OCI-LY1 (cell line): ENCODE results near the gene ZNF546.

Experiments
- H2AFZ ChIP-seq: fragments of 200-600 bp; sonication (generic), shearing (Covaris generic); 2 replicates; pipeline ENCODE4 v1.6.0; 2014; ENCODE audit warnings: antibody characterized with exemption, mild to moderate bottlenecking, low read length
- H3F3A ChIP-seq: fragments of 200-600 bp; sonication (generic), shearing (Covaris generic); 2 replicates; pipeline ENCODE4 v1.6.0; 2014; ENCODE audit warnings: mild to moderate bottlenecking, antibody characterized with exemption, low read length, moderate library complexity; ENCODE audit not compliant: insufficient read depth
- H3K27ac ChIP-seq: fragments of 200-600 bp; sonication (generic); 2 replicates; pipeline ENCODE4 v1.5.1; 2014; ENCODE audit warnings: low read length, mixed run types, mild to moderate bottlenecking, low read depth; ENCODE audit not compliant: poor library complexity, severe bottlenecking
- H3K27me3 ChIP-seq: fragments of 200-600 bp; sonication (generic); 2 replicates; pipeline ENCODE4 v1.6.0; 2014; ENCODE audit warnings: antibody characterized with exemption, mild to moderate bottlenecking, low read length, moderate library complexity; ENCODE audit not compliant: insufficient read depth
- H3K36me3 ChIP-seq: fragments of 200-600 bp; sonication (generic); 2 replicates; pipeline ENCODE4 v1.6.1; 2014; ENCODE audit warnings: mild to moderate bottlenecking, antibody characterized with exemption, low read length, moderate library complexity, mixed read lengths; ENCODE audit not compliant: insufficient read depth
- H3K4me1 ChIP-seq: fragments of 200-600 bp; sonication (generic); 2 replicates; pipeline ENCODE4 v1.5.1; 2014; ENCODE audit warnings: mild to moderate bottlenecking, low read length, moderate library complexity; ENCODE audit not compliant: insufficient read depth, severe bottlenecking
- H3K4me2 ChIP-seq: fragments of 200-600 bp; sonication (generic), shearing (Covaris generic); 2 replicates; pipeline ENCODE4 v1.6.1; 2014; ENCODE audit warnings: low read length
- H3K4me3 ChIP-seq: fragments of 200-600 bp; sonication (generic); 2 replicates; pipeline ENCODE4 v1.5.1; 2014; ENCODE audit warnings: low read length, low read depth, mild to moderate bottlenecking, mixed read lengths; ENCODE audit not compliant: poor library complexity, severe bottlenecking
- H3K79me2 ChIP-seq: fragments of 200-600 bp; shearing (Covaris generic); 2 replicates; pipeline ENCODE4 v1.6.1; 2016; ENCODE audit warnings: mixed run types, low read length, mixed read lengths; ENCODE audit not compliant: insufficient read depth
- H3K9ac ChIP-seq: fragments of 200-600 bp; sonication (generic), shearing (Covaris generic); 2 replicates; pipeline ENCODE4 v1.6.1; 2014; ENCODE audit warnings: mild to moderate bottlenecking, low read length, mixed read lengths
- H3K9me2 ChIP-seq: fragments of 200-600 bp; sonication (generic), shearing (Covaris generic); 2 replicates; pipeline ENCODE4 v1.6.1; 2014; ENCODE audit warnings: low read depth, mild to moderate bottlenecking, low read length, mixed read lengths
- H3K9me3 ChIP-seq: fragments of 200-600 bp; shearing (Covaris generic); 2 replicates; pipeline ENCODE4 v1.6.1; 2014; ENCODE audit warnings: low read length, mixed read lengths
- H4K20me1 ChIP-seq: fragments of 200-600 bp; sonication (generic), shearing (Covaris generic); 2 replicates; pipeline ENCODE4 v1.6.0; 2016; ENCODE audit warnings: mild to moderate bottlenecking, low read length; ENCODE audit not compliant: insufficient read depth
- EZH2 ChIP-seq: fragments of 200-600 bp; sonication (generic), shearing (Covaris generic); IDR thresholded peaks from 2 replicates; pipeline ENCODE4 v1.8.0; 2017; ENCODE audit warnings: borderline replicate concordance, mixed run types, mild to moderate bottlenecking, antibody characterized with exemption, low read length, moderate library complexity, mixed read lengths
- TF ChIP-seq, protein P1 (sequence below): fragments of 200-600 bp; sonication (generic), shearing (Covaris generic); IDR thresholded peaks from 2 replicates; pipeline ENCODE4 v1.5.1; 2017; ENCODE audit warnings: mild to moderate bottlenecking, antibody characterized with exemption, low read length, moderate library complexity, mixed read lengths

The ZNF546 gene

DNA sequence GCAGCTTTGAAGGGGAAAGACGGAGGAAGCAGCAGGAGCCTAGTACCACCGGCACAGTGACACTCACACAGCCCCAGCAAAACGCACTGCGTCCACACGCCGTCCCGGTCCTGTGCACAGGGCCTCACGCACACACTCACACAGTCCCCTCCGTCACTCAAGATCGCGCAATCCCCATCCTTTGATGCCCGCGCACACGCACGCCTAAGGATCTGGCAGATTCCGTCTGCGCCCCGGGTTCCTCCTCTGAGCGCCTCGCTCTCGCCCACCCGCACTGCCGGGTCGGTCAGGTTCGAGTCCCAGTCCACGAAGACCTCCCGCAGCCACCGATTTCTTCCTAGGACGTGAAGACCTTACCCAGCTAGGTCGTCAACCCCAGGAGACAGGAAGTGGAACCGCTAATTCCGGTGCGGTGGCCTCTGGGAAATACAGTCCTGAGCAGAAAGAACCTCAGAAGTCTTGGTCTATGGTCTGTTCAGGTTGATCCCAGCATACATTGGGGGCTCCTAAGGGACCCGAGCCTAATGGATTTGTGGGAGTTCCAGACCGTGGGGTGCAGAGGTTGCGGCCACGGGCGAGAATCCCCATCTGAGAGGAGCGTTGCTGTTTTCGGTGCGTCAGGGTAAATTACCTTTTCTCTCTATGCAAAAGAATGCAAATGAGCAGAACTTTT is 59.1 kb downstream of the ZNF546 start, which contains the start of gene ZNF780B:
Gene ZNF780B, minus strand, starts transcription at position 400 of the 673 bp plus-strand sequence. CDS start 5,899 bp downstream, outside the sequence.
- H3K27ac ChIP-seq: peak within 1 kb of the TSS; percentile 61
- no peaks in the 10 kb centered on the region for H3K27me3 ChIP-seq
- peak within 1 kb of the TSS; percentile 80 for H3K9ac ChIP-seq
- peaks cover 19% of the 10 kb centered on the region for H3K4me1 ChIP-seq
- peak within 1 kb of the TSS; percentile 87 for H3K4me3 ChIP-seq
- H3K9me3 ChIP-seq: peaks cover 23% of the 10 kb centered on the region
- no peaks in the 10 kb centered on the region for H3F3A ChIP-seq
- peak within 1 kb of the TSS; percentile 33 for H2AFZ ChIP-seq
- no peaks in the 10 kb centered on the region for H4K20me1 ChIP-seq
- no peaks in the 10 kb centered on the region for H3K9me2 ChIP-seq
- TF ChIP-seq EZH2: no peak
- TF ChIP-seq, protein P1, sequence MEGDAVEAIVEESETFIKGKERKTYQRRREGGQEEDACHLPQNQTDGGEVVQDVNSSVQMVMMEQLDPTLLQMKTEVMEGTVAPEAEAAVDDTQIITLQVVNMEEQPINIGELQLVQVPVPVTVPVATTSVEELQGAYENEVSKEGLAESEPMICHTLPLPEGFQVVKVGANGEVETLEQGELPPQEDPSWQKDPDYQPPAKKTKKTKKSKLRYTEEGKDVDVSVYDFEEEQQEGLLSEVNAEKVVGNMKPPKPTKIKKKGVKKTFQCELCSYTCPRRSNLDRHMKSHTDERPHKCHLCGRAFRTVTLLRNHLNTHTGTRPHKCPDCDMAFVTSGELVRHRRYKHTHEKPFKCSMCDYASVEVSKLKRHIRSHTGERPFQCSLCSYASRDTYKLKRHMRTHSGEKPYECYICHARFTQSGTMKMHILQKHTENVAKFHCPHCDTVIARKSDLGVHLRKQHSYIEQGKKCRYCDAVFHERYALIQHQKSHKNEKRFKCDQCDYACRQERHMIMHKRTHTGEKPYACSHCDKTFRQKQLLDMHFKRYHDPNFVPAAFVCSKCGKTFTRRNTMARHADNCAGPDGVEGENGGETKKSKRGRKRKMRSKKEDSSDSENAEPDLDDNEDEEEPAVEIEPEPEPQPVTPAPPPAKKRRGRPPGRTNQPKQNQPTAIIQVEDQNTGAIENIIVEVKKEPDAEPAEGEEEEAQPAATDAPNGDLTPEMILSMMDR: no peak
- peaks cover 11% of the 10 kb centered on the region for H3K36me3 ChIP-seq
- H3K79me2 ChIP-seq: peaks cover 8% of the 10 kb centered on the region
- peak within 1 kb of the TSS; percentile 79 for H3K4me2 ChIP-seq

DNA sequence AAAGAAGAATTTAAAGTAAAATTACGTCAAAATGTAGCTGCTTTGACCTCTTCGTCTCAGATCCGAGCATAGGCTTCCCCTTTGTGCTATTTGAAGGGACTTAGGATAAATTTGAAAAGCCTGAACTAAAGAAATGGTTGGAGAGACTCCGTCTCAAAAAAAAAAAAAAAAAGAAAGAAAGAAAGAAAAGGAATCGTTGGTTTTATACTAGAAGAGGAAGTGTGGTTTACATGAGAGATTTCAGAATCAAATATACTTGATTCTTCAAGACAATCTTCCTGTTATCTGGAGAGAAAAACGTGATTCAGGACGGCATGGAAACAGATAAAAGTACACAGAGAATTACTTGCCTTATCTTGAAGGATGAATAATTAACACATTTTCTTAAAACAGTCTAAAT is 59.6 kb downstream of the ZNF546 start:
- no peaks in the 10 kb centered on the region for H4K20me1 ChIP-seq
- no peaks in the 10 kb centered on the region for H3F3A ChIP-seq
- H3K36me3 ChIP-seq: peaks cover 9% of the 10 kb centered on the region
- H3K9me3 ChIP-seq: peaks cover 23% of the 10 kb centered on the region
- peaks cover 8% of the 10 kb centered on the region for H3K79me2 ChIP-seq
- H2AFZ ChIP-seq: peak overlapping the region; percentile 33
- H3K4me3 ChIP-seq: peak overlapping the region; percentile 87
- no peaks in the 10 kb centered on the region for H3K27me3 ChIP-seq
- TF ChIP-seq EZH2: no peak
- TF ChIP-seq, protein P1: no peak
- no peaks in the 10 kb centered on the region for H3K9me2 ChIP-seq
- H3K4me1 ChIP-seq: peaks cover 19% of the 10 kb centered on the region
- peak overlapping the region; percentile 61 for H3K27ac ChIP-seq
- H3K4me2 ChIP-seq: peak overlapping the region; percentile 79
- H3K9ac ChIP-seq: peak overlapping the region; percentile 80

DNA sequence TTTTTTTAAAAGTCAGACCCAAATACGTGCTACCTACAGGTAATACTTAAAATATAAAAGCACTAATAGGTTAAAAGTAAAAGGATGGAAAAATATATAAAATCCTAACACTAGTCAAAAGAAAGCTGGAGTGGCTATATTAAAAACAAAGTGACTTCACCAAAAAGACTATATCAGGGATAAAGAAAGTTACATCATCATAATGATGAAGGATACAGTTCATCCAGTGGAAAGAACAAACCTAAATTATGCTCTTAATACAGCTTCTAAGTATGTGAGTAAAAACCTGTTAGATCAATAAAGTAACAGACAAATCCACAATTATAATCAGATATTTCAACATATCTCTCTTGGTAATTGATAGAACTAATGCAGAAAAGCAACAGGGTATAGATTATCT is 60.3 kb downstream of the ZNF546 start:
- no peak overlapping the region for H3K27ac ChIP-seq
- no peak overlapping the region; the same call in 1 of the 2 replicates for H2AFZ ChIP-seq
- peaks cover 19% of the 10 kb centered on the region for H3K9me3 ChIP-seq
- no peak overlapping the region for H3K9ac ChIP-seq
- H3K27me3 ChIP-seq: no peaks in the 10 kb centered on the region
- TF ChIP-seq, protein P1: no peak
- no peak for TF ChIP-seq EZH2
- no peaks in the 10 kb centered on the region for H3K9me2 ChIP-seq
- peak overlapping the region; percentile 87 for H3K4me3 ChIP-seq
- no peaks in the 10 kb centered on the region for H3F3A ChIP-seq
- peaks cover 19% of the 10 kb centered on the region for H3K4me1 ChIP-seq
- H3K36me3 ChIP-seq: peaks cover 7% of the 10 kb centered on the region; the same call in 1 of the 2 replicates
- peaks cover 8% of the 10 kb centered on the region for H3K79me2 ChIP-seq
- no peaks in the 10 kb centered on the region for H4K20me1 ChIP-seq
- peak overlapping the region; percentile 79 for H3K4me2 ChIP-seq
